MV-4-11 (cell line): ENCODE measurements around the gene C9orf43.
A peak's percentile ranks its signal among the peaks of the same experiment; 100 is the strongest.
"Not testable (repeated sequence)": the region's sequence is repeated elsewhere in the genome, so short reads cannot be mapped to it uniquely, and the experiment has no call there.

Source experiments
- DNase-seq: peaks from one replicate; lab custom pipeline; 2025; lab: John Stamatoyannopoulos, UW

The C9orf43 gene

GRCh38 chr9:113381441-113381840 lies 29.1 kb upstream of the C9orf43 start:
- not testable (repeated sequence) for DNase-seq

- no peak for DNase-seq
Measured at GRCh38 chr9:113381909-113382411, 28.6 kb upstream of the C9orf43 start.

GRCh38 chr9:113386571-113387393 lies 23.8 kb upstream of the C9orf43 start:
- peak; percentile 91 for DNase-seq

GRCh38 chr9:113387560-113388230 lies 22.9 kb upstream of the C9orf43 start:
- no peak for DNase-seq

GRCh38 chr9:113388833-113389232 lies 21.7 kb upstream of the C9orf43 start:
- DNase-seq: no peak

- DNase-seq: no peak
Measured at GRCh38 chr9:113389451-113389850, 21.1 kb upstream of the C9orf43 start.

GRCh38 chr9:113390192-113390960 lies 20.2 kb upstream of the C9orf43 start:
- no peak for DNase-seq

- no peak for DNase-seq
Measured at GRCh38 chr9:113391917-113392316, 18.6 kb upstream of the C9orf43 start.

GRCh38 chr9:113393281-113393680 lies 17.3 kb upstream of the C9orf43 start:
- no peak for DNase-seq

GRCh38 chr9:113395000-113395861 lies 15.3 kb upstream of the C9orf43 start:
- DNase-seq: no peak

- DNase-seq: no peak
Measured at GRCh38 chr9:113397203-113397631, 13.3 kb upstream of the C9orf43 start.

- no peak for DNase-seq
Measured at GRCh38 chr9:113398796-113399195, 11.8 kb upstream of the C9orf43 start.

GRCh38 chr9:113399646-113400200 lies 10.8 kb upstream of the C9orf43 start:
- no peak for DNase-seq

GRCh38 chr9:113401027-113401792 lies 9.3 kb upstream of the C9orf43 start, which contains the start of gene ALAD:
TSS of gene ALAD (minus strand) at chr9:113401284. CDS start at chr9:113393559, 7,725 bp downstream.
- peak; percentile 97 for DNase-seq

- peak; percentile 90 for DNase-seq
Measured at GRCh38 chr9:113403646-113404045, 6.9 kb upstream of the C9orf43 start.

GRCh38 chr9:113406353-113406752 lies 4.2 kb upstream of the C9orf43 start:
- not testable (repeated sequence) for DNase-seq

GRCh38 chr9:113406873-113407511 lies 3.6 kb upstream of the C9orf43 start:
- peak; percentile 71 for DNase-seq

- no peak for DNase-seq
Measured at GRCh38 chr9:113409481-113409880, 1.1 kb upstream of the C9orf43 start.

- DNase-seq: no peak
Measured at GRCh38 chr9:113409883-113410206, 702 bp upstream of the C9orf43 start.
